Hippocampal formation (tissue), 2 donors: ENCODE results near the gene ZNF428.
A peak's percentile ranks its signal among the peaks of the same experiment; 100 is the strongest.
"Not testable (repeated sequence)": the region's sequence is repeated elsewhere in the genome, so short reads cannot be mapped to it uniquely, and the experiment has no call there.

Experiments used
- DNase-seq, 2 donors: peaks; one replicate each; lab custom pipeline; 2025; lab: John Stamatoyannopoulos, UW

The ZNF428 gene

DNA sequence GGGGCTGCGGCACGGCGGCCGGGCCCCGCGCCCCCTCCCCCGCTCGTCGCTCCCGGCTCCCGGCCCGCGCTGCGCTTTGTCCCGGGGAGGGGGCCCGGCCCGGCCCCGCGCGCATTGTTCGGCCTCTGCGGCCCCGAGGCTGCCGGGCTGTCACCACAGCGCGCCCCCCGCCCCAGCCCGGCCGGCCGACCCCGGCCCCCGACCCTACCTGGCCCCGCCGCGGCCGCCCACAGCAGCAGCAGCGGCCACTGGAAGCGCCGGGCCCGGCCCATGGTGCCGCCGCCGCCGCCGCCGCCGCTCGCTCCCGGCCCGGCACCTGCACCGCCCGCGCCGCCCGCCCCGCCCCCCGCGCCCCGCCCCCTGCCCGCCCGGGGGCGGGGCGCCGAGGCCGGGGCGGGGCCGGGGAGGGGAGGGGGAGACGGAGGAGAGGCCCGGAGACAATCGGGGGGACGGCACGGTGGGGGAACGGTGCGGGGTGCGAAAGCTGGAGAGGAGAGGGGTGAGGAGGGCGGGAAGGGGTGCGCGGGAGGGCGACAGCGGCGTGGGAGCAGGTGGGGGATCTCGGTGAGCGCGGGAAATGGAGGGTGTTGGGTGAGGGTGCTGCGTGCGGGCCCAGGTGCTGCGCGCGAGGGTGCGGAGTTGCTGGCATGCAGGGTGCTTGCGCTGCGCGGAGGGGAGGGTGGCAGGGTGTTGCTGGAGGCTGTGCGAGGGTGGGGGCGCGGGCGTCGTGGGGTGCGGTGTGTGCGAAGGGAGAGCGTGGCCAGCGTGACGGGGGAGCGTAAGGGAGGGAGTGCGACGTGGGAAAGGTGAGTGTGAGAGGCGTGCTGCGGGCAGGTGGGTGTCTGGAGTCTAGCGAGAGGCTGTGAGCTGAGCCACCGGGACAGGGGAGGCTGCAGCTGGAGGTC is 20.3 kb upstream of the ZNF428 start, which contains the start of gene CADM4:
TSS of gene CADM4 (minus strand) at position 332 of the 905 bp plus-strand sequence. CDS start at position 272, 60 bp downstream.
- peak in 1 of 2 donors; percentile 40 for DNase-seq

DNA sequence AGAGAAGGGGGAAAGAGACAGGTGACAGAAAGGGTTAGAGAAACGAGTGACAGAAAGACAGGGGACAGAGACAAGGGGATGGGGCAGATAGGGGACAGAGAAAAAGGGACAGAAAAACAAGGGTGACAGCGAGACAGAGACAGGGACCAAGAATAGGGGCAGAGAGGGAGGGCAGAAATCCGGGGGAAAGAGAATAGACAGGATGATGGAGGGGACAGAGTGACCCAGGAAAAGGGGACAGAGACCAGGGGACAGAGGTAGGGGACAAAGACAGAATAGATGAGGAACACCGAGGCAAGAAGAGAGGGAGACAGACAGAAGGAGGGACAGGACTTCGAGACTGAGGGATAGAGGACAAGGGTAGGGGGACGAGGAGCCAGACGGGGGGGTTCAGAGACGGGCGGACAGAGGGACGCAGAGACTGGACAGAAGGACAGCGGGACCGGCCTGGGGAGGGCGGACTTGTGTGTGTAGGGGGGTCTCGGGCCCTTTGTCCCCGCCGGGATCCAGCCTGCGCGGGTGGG is 19.6 kb upstream of the ZNF428 start:
- no peak for DNase-seq

DNA sequence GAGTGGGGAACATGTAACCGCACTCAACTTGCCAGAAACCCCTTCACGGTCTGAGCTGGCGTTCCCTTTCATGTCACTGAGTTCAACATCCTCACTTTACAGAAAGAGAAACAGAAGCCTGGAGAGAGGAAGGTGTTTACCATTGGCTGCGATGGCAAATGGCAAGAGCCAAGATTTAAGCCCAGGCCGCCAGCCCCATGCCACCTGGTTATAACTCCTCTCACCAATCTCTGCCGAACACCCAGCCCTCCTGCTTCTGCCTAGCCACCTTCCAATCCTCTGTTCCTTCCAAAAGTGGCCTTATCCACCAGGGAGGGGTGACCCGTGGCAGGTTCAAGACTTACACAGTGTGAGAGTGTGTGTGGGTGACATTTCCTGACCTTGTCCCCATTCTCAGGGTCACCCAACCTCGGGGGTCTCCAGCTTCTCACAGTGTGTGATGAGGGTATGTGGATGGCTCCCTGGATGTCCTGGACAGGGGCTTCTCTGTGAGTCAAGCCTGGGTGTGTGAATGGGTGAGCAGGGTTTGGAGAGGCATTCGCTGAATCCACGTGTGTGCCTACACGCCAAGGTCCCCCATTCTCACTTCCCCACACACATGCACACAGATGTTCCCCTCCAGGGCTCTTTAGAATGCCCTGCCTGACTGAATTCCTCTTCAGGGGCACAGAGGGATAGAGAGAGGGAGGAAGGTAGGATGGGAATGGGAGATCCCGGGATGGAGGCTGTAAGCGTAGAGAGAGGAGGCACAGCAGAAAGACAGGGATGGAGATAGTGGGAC is 19.0 kb upstream of the ZNF428 start:
- no peak for DNase-seq

DNA sequence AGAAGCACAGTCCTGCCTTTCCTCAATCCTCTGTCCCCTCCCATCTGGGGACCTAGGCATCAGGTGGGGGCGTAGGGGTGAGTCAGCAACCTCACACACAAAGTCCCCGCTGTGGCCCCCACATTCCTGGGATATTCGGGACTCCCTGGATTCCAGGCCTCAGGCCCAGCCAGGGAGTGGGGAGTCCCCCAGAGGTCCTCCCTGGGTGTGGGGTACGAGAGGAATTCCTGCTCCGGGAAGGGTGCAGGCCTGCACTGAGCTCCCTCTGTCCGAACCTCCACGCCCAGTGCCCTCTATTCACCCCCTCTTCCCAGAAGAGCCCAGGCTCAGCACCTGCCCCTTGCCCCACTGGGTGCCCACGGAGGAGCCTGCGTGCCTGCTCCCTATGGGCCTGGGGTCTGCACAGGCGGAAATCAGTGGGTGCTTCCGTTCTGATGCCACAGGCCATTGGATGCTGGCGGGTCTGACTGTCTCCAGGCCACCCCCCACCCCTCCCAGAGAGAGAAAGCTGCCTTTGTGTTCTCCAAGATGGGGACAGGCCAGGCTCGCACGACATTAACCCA is 16.8 kb upstream of the ZNF428 start:
- peak; percentile 73 for DNase-seq

DNA sequence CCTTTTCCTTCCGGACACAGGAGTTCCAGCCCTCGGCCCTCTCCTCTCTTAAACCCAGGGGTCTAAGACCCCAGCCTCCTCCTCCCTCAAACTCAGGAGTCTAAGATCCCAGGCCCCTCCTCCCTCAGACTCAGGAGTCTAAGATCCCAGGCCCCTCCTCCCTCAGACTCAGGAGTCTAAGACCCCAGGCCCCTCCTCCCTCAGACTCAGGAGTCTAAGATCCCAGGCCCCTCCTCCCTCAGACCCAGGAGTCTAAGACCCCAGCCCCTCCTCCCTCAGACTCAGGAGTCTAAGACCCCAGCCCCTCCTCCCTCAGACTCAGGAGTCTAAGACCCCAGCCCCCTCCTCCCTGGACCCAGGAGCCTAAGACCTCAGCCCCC is 16.1 kb upstream of the ZNF428 start:
- DNase-seq = not testable (repeated sequence)

DNA sequence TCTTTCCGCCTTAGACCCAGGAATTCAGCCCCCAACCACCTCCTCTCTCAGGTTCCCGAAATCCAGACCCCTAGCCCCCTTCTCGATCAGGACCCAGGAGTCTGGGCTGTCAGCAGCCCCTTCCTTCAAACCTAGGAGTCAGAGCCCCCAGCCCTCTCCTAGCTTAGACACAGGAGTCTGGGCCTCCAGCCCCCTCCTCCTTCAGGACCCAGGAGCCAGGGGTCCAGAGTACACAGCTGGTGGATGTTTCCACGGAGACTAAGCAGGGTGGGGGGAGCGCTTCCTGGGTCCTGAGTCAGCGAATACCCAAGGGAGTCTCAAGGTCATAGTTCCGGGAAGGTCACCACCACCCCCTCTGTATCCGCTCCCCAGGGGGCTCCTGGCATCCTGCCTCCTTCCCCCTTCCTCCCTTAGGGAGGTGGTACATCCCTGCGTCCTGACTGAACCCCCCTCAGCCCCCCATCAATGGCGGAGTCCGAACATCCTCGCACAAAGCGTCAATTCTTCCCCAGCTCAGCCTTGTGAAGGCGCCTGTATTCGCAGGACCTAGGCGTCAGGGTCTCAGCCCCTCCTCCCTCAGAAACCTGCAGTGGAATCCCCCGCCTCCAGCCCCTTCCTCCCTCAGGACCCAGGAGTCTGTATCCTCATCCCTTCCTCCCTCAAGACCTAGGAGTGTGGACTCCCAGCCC is 15.6 kb upstream of the ZNF428 start:
- DNase-seq = peak; percentile 50 to 64

DNA sequence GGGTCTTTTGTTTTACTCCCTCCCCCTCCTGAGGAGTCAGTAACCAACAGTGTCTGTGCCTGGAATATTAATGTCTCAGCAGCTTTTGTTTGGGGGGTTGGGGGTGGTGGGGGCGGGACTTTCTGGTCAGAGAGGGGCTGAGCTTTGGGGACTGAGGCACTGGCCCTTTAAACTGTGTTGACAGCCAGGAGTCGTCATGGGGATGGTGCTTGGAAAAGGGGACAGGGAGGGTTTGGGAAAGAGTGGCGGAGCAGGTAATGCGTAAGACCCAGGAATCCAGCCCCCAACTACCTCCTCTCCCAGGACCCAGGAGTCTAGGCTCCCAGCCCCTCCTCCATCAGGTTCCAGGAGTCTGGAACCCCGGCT is 15.1 kb upstream of the ZNF428 start:
- peak; percentile 43 to 47 for DNase-seq

DNA sequence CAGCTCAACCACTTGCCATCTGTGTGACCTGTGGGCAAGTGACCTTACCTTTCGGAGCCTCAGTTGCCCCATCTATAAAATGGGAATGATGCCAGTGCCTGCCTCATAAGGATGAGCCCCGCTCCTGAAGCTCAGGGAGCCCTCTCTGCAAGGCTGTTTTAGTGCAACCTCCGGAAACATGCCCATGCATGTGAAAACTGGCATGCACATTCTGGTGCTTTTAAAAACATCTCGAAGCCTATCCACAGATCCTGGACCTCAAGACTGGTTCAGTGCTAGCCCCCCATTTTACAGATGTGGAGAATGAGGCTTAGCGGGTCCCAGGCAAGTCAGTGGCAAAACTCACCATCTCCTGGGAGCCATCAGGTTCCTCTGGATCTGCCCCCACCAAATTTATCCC is 14.6 kb upstream of the ZNF428 start:
- DNase-seq = no peak

DNA sequence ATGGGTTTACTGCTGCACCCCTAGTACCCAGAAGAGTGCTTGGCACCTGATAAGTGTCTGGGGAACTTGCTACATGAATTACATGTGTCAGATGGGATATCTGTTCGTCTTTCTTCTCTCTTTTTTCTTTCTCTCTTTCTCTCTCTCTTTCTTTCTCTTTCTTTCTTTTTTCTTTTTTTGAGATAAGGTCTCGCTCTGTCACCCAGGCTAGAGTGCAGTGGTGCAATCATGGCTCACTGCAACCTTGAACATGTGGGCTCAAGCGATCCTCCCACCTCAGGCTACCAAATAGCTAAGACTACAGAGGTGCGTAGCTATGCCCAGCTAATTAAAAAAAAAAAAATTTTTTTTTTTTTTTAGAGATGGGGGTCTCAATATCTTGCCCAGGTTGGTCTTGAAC is 14.1 kb upstream of the ZNF428 start:
- DNase-seq = no peak

DNA sequence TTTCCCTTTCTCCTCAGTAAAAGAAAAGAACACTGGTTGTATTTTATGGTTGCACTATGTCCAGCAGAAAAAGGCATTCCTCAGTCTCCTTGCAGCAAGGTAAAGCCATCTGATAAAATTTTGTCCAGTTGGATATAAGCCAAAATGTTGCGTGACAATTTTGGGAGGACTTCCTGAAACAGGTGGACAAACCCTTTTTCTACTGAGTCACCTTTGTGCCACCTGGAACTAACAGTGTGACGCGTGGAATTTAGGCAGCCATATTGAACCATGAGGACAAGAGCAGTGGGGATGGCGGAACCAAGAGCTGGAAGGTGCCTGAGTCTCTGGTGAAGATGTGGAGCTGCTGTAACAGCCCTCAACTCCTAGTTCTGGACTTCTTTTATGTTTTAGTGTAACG is 12.1 kb upstream of the ZNF428 start:
- DNase-seq = no peak

DNA sequence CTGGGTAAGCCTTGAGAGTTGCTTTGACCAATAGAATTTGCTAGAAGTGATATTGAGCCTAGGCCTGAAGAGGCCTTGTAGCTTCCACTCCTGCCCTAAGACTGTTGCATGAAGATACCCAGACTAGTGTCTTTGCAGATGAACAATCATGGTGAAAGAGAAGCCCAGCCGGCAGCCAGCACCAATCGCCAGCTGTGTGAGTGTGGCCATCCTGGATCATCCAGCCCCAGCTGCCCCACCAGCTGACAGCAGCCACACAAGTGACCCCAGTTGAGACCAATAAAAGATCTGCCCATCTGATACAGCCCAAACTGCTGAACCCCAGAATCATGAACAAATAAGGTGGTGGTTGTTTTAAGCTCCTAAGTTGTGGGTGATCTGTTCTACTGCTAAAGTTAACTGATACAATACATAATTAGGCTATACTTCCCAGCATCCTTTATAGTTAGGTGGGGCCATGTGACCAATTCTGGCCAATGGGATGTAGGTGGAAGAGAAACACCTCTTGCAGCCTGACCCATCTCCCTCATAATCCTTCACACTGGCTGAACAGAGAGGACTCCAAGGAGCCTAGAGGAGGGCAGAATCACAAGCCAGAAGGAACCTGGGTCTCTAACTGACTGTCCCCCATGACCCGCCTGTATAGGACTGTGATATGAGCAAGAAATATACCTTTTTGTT is 9.4 kb upstream of the ZNF428 start:
- no peak for DNase-seq

DNA sequence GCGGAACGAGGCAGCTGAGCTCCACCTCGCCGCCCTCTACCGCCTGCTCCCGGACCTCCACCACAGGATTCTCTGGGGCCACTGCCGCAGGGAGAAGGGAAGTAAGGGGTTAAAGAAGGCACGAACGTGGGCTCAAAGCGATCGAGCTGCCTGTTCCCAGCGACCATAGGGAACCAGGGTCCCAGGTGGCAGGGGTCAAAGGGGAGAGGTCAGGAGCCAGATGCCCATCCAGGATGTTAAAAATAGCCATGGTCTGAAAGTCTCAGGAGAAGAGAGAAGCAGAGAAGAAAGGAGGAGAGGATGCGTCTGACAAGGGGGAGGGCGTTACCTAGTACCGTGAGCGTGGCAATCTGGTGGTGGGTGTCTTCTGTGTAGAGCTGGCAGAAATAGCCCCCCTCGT is 7.4 kb upstream of the ZNF428 start:
- DNase-seq = no peak

DNA sequence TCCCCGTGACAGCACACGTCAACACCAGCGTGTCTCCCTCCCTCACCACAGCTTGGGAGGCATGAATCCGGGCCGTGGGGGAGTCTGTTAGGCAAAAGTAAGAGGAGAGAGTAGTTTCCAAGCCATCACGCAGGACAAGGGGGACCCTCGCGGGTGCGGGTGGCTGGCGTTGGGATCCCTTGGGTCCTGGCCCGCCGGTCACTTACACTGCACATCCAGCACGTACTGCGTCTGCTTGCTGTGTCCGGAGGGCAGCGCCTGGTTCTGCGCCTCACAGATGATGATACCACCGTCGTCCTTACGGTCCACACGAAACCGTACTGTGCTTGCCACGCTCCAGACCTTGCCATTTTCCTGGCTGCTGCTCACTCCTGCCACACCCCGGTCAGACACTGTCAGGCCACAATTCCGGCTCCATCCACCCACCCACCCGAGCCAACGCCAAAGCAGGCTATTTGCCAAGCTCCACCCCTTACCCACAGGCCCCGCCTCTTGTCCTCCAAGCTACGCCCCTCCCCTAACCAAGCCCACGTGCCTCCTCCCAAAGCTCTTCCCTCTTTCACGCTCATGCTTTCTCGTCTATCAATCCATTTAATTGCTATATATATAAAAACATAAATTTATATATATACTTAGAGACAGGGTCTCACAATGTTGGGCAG is 6.6 kb upstream of the ZNF428 start:
- DNase-seq = peak in 1 of 2 donors; percentile 22

DNA sequence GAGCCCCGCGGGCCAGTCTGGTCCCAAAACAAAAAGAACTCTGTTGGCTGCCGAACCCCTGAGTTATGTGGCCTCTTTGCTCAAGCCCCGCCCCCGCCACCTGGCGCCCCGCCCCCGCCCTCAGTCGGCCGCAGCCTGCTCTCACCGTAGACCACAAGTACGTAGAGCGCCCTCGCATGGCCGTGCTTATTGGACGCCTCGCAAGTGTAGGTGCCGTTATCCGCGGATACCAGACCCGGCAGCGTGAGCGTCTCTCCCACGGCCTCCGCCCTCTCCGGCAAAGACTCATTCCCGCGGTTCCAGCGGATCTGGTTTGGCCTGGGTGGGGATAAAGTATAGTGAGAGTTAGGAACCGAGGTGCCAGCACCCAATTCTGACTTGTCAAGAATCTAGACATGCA is 5.5 kb upstream of the ZNF428 start:
- DNase-seq = no peak

DNA sequence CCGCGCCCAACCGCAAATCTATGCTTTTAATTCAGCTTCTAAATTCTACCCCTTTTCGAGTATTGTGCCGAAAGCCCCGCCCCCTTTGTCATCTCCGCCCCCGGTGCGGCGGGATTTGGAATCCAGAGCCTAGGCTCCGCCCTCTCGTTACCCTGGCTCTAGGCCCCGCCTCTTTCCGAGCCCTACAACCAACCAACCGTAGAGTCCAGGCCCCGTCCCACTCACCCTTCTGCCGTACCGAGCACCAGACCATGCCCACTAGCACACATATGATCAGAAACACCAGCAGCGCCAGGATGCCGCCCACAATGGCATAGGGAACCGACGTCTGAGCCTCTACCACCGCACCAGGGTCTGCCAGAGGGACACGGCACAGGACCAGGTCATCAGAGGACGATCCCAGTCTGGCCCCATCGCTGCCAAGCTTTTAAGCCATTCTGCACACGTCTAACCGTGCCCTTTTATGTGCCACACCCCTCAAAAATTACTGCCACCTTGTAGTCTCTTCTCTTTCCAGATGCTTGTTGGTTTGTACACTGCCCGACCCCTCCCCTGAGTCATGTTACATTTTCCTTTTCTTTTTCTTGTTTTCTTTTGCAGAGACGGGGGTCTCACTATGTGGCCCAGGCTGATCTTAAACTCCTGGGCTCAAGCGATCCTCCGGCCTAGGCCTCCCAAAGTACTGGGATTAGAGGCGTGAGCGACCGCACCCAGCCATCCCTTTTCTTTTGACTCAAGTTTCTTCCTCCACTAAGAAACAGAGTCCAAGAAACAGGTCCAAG is 4.7 kb upstream of the ZNF428 start:
- no peak for DNase-seq

DNA sequence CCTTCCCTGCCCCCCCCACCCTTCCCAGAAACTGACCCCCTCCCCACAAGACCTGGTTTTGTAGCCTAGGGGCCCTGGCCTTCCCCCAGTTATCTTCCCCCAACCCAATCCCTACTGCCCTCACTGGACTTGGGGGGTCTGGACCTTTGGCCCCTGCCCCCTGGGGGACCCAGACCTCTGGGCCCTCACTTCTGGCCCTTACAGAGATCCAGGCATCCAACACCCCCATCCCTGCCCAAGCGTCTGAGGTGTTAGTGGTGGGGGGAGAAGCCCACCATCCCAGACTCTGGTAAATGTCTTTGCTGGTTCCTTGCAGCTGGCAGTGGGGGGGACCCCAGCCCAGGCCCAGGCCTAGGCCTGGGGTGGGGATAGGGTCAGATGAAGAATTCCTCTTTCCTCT is 3.5 kb upstream of the ZNF428 start:
- DNase-seq = no peak

DNA sequence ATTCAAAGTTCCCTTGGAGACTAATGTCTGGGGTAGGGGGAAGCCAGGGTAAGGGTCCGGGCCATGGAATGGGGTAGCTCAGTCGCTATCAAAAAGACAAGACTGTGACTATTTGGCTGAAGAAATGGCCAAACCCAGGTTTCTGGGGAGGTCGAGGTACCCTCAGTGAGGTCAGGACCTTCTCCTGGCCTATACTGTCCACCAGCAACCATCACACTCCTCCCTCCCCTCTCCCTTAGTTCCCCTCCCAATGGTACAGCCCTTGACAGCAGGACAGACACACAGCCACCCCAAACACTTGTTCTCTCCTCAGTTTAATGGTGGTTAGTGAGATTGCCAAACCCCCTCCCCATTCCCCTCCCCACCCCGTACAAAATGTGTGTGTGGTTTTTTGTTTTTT is 2.6 kb upstream of the ZNF428 start:
- DNase-seq = no peak

DNA sequence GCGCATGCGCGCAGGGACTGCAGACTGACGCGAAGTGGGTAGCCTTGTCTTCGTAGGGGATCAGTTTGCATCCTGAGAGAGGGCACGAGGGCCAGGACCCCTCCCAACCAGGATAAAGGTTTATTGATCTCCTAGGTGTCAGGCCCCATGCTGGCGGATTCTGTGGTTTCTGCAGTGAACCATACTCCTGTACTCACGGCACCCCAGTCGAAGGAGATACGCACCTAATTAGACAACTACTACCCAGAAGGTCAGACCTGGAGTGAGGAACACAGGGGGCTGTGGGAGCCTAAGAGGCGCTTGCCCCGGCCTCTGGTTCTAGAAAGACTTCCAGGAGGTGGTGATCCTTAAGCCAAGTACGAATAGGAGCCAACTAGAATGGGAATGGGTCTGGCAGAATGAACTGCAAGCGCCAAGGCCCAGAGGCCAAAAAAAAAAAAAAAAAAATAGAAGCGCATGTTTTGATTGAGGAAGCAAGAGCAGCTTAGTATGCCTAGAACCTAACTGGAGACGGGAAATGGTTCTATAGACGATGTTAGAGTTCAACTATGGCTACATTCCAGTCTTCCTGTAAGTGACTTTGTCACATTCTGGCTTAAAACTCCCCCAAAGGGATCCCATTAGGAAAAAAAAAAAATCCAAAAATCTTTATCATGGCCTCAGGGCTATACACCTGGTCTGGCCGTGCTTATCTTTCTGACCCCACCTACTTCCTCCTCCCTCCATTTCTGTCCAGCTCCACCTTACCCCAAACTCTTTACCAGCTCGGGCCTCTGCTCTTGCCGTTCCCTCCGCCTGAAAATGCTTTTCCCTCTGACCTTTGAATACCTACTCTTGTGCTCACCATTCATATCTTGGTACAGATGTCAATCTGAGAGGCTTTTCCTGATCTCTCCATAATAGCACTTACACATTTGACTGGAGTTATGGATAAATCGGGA is 902 bp upstream of the ZNF428 start:
- DNase-seq = no peak

DNA sequence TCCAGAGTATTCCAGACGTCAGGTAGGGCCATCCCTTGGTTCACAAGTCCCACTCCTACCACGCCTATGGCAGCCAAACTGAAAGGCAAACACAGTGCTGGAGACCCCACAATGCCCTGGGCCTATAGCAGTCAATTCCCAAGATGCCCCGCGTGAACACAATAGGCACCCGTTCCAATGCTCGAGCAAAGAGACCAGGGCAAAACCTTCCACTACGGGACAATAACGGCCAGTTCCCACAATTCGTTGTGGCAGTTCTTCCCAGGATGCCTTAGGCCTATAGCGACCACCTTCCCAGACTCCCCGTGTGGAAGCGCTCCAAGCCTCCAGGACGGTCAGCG is 538 bp downstream of the ZNF428 start:
- DNase-seq = peak in 1 of 2 donors; percentile 56
